Superior temporal gyrus (tissue), 1 donor: ENCODE measurements around the gene PLAGL2.

ENCODE experiments used
- DNase-seq: peaks from one replicate; pipeline ENCODE4 v3.0.0-alpha.2; 2016; ENCODE audit errors: extremely low spot score

The PLAGL2 gene

DNA sequence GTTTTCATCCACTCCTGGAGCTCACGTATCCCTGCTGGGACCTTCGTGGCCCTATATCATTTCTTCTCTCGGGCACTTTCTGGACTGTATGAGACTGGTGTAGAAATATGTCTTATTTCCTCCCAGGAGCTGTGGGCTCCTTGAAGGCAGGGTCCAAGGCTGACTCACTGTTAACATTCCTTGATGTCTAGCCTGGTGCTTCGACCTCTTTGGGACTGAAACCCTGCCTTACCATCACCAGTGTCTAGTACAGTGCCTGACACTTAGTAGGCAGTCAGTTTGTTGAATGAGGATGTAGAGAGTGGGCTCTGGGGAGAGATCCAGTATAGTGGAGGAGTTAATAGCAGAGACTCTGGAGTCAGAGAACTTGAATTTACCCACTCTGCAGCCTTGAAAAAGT is 23.7 kb upstream of the PLAGL2 start:
- DNase-seq = no peak

DNA sequence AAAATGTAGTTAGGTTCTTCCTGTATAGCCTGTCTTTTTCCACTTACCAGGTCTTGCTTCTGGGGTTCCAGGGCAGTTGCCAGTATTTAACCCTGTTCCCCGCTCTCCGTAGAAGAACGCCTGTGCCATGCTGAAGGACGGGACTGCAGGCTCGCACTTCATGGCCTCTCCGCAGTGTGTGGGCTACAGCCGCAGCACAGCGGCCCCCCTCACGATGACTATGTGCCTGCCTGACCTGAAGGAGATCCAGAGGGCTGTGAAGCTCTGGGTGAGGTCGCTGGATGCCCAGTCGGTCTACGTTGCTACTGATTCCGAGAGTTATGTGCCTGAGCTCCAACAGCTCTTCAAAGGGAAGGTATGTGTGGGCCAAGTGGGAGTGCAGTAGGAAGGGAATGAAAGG is 23.2 kb upstream of the PLAGL2 start:
- DNase-seq = no peak

DNA sequence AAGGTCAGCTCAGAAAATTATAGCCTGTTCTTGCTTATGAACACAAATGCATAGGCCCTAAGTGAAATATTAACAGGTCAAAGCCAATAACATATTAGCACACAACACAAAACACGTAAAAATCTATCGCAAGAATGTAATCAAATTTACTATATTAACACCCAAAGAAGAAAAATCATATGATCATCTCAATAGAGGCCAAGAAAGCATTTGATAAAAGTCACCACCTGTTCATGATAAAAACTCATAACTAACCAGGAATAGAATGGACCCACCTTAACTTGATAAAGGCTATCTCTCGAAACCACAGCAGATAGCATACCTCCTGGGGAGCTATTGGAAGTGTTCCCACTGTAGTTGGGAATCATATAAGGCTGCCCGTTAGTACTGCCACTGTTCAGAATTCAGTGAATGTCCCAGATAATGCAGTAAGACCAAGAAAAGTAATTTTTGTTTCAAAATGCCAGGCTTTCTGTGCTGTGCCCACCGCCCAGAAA is 21.8 kb upstream of the PLAGL2 start:
- no peak for DNase-seq

DNA sequence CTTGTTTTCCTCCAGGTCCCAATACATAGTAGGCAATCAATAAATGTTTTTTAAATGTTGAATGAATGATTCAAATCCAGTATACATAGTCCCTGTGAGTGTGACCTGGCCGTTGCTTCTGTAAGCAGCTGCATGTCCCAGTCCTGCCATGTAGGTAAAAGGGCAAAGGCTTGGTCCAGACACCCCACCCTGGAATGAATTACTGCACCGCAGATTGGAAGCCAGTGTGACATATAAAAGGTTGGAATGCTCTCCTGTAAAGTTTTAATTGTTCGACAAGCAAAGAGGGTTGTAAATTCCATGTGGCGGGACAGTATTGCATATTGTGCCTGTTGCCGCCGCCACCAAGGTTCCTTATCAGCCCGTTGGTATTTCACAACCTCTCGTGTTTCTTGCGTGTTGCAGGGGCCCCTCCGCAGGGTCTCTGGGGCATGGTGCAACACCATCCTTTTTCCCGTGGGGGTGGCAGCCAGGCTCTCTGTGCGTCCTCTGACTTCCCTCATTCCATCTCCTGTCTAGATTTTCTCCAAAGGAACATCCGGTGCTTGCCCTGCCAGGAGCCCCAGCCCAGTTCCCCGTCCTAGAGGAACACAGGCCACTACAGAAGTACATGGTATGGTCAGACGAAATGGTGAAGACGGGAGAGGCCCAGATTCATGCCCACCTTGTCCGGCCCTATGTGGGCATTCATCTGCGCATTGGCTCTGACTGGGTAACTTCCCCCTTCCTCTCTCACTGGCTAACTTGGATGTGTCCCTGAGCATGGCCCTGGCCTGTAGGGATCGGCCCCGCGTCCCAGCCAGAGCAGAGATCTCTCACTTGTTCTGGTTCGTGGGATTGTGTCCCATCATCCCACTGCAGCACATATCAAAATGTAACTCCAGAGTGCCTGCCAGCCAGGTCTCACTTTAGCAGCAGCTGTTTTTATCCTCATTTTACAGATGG is 20.5 kb upstream of the PLAGL2 start:
- no peak for DNase-seq

DNA sequence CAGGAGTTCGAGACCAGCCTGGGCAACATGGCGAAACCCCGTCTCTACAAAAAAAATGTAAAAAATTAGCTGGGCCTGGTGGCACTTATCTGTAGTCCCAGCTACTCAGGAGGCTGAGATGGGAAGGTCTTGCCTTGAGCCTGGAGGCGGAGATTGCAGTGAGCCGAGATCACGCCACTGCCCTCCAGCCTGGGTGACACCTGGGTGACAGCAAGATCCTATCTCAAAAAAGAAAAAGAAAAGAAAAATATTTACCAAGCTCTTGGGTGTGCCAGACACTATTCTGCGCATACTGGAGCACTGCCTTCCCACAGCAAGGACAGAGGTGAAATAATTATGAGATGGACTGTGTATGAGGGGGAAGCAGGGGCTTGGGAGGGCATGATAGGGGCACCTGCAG is 19.8 kb upstream of the PLAGL2 start:
- no peak for DNase-seq

DNA sequence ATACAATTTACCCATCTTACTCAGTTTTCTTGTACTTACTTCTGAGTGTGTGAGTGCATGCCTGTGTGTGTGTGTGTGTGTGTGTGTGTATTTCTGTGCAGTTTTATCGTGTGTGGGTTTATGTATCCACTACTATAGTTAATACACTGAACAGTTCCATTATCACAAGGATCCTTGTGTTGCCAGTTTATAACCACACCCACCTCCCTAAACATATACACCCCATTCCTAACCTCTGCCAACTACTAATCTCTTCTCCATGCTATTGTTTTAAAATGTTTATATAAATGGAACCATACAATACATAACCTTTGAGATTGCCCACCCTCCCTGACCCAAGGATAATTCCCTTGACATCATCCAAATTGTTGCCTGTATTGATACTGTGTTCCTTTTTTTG is 18.8 kb upstream of the PLAGL2 start:
- DNase-seq = no peak

DNA sequence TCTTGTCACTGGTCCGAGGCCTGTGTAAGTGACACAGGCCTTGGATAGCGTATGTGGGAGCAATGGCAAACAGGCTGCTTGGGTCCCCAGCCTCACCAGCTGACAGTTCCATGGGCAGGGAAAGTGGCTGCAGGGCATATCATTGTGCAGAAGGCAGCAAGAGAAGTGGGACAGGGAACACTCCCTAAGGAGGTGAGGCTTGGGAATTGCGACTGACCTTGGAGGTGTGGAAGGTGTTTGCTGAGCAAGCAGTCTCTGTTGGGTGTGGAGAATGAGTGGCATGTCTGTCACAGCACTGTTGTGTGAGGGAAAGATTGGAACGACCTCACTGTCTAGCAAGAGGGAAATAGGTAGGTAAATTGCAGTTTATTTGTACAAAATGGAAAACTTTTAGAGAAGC is 16.9 kb upstream of the PLAGL2 start:
- no peak for DNase-seq

DNA sequence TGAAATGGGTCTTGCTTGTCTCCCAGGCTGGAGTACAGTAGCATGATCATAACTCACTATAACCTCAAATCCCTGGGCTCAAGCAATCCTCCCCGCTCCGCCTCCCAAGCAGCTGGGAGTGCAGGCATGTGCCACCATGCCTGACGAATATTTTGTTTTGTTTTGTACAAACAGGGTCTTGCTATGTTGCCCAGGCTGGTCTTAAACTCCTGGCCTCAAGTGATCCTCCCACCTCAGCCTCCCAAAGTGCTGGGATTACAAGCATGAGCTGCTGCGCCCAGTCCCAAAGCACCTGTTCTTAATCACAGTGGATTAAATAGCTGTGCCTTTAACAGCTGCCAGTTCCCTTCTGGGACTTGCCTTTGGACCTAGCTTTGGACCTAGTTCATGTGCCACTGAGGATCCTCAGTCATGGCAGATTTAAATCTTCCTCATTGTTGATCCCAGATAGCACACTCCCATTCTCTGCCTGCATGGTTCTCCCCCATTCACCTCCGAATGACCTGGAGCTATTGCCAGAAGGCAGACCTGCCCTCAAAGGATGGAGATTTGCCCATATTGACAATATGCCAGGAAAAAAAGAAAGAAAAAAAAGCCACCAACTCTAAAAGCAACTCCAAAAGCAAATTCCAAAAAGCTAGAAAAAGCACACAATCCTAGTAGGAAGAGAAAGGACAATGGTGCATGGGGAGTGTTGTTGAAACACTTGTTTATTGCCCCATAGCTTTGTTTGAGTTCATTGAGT is 10.8 kb upstream of the PLAGL2 start:
- no peak for DNase-seq

DNA sequence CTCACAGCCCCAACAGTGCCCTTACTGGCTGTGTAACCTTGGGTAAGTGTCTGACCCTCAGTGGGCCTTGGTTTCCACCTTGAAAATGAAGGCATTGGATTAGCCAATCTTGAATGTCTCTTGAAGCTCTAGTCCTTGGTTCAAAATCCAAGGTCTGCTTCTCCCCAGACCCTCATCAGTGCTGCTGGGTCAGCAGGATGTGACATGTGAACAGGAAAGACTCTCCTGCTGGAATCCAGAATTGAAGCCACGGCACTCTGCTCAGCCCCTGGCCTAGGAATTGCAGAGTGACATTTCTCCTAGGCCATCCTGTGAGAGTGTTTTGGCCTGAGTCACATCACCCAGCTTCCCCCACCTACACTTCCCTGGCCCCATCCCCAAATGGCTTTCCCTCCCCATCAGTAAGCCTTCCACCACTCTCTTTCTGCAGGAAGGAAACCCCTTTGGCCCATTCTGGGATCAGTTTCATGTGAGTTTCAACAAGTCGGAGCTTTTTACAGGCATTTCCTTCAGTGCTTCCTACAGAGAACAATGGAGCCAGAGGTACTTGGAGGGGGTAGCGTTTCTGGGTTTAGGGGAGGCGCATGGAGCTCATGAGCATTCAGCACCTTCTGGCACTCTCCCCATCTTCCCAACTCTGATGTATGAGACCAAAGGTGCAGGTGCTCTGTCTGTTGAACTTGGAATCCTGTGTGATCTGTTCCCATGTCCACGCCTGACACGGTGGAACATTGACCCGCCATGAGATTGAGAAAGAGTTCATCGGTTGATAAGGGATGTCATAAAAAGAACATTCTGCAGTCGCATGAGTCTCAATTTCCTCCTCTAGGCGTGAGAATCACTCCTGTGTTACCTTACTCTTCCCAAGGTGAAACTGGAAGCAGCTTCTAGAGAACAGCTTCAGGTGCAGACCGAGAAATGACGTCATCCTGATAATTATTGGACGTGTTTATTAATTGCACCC is 8.9 kb upstream of the PLAGL2 start:
- DNase-seq = no peak

DNA sequence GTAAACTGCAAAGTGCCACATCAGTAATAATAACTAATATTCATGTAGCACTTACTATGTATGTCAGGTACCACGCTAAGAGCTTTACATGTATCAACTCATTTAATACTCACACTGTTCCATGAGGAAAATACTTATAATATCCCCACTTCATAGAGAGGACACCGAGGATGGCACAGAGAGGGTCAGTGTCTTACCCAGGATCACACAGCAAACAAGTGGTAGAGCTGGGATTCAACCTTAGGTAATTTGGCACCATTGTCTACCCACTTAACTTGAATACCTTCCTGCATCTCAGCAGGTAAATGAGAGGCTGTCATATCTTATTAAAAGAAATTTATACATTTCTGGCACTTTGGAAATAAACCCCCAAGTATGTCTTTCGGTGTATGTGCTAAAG is 8.2 kb upstream of the PLAGL2 start:
- no peak for DNase-seq

DNA sequence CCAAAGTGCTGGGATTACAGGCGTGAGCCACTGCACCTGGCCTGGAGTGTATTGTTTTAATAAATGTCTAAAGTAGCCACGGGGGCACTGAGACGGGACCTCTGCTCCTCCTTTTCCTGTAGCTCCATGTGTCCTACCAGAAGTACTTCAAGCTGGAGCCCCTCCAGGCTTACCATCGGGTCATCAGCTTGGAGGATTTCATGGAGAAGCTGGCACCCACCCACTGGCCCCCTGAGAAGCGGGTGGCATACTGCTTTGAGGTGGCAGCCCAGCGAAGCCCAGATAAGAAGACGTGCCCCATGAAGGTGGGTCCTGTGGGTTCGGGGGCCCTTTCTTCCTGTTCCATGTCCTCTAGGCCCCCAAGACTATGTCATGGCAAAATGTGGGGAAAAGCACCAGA is 7.6 kb upstream of the PLAGL2 start:
- no peak for DNase-seq

DNA sequence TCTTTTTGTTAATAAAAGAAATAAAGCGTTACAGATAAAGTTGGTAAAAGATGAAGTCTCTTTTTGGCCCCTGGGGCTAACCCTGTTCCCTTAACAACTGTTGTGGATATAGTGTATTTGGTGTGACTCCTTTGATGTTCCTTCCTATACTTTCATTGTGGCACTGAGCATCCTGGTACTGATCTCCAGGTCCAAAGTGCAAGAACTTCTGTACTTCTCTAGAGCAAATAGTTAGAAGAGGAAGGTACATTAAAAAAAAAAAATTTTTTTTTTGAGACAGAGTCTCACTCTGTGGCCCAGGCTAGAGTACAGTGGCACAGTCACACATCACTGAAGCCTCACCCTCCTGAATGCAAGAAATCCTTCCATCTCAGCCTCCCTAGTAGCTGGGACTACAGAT is 6.3 kb upstream of the PLAGL2 start:
- DNase-seq = no peak

DNA sequence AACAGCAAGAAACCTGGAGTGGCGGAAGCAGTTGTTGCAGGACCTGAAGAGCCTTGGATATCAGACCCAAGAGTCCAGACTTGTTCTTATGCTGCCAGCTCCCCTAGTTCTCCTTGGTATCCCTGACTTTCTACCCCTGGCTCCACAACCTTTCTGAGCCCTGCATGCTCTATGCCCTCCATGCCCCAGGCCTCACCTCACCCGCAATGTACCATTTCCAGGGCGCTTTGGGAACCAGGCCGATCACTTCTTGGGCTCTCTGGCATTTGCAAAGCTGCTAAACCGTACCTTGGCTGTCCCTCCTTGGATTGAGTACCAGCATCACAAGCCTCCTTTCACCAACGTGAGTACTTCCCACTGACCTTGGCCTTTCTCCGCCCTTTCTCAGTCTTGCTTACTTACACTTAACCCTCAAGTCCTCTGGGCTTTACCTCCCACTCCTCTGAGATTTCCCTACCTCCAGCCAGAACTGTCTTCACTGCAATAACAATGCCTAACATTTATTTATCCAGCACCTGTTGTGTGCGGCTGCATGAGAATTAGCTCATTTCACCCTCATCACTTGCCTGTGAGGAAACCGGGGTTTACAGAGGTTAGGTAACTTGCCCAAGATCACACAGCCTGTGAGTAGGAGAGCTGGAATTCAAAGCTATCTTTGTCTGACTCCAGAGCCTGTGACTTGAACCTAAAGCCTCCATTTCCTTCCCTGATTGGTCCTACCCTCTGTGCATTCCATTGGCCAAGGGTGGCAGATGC is 2.5 kb upstream of the PLAGL2 start:
- no peak for DNase-seq

DNA sequence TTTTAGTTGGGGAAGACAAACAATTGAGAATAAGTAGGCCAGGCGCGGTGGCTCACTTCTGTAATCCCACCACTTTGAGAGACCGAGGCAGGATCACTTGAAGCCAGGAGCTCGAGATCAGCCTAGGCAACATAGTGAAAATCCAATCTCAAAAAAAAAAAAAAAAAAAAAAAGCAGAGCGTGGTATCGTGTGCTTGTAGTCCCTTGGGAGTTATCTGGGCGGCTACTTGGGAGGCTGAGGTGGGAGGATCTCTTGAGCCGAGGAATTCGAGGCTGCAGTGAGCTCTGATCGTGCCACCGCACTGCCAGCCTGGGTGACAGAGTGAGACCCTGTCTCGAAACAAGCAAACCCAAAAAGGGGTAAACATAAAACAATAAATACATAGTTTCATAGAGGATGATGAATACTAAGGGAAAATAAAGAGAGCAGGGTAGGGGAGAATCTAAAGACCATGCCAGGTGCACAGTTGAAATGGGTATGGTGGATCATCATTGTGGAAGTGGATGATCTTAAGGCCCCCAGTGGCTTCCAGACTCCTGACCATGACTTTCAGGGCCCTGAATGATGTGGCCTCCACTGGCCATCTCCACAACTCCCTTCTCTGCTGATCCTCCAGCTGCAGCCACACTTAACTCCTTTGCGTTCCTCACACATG is 1.1 kb upstream of the PLAGL2 start:
- DNase-seq = no peak

DNA sequence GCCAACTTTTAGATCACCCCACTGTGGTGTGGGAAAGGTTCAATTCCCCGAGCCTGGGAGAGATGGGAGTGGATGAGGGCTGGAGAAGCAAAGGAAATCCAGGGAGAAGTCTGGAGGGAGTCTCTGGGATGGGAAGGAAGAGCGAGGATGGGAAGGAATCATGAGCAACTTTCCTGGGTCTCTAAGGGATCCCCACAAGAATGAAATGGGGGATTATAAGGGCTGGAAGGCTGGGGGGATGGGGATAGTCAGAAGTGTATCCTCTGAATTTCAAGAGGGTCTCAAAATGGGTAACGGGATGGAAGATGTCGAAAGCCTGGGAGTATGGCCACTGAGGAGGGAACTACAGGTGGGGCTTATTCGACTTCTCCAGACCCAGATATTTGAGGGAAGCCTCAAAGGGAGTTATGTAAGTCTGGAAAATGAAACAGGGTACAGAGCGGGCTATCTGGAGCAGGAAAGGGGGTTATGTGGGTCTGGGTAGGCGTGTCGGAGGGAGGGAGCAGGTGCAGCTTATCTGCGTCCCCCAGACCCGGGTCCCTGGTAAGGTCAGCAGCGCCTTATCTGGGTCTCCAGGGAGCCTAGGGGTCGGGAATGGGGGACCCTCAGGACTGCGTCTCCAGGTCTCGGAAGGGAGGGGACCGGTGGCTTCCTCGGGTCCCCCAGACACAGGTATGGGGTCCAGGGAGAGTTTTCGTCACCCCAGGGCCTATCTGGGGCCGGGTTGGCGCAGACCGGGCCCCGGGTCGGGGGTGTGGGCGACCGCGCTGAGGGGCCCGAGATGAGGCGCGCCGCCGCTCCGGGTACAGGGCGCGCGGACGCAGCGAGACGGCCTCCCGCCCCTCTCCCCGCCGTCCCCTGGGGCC is 550 bp downstream of the PLAGL2 start:
- no peak for DNase-seq

DNA sequence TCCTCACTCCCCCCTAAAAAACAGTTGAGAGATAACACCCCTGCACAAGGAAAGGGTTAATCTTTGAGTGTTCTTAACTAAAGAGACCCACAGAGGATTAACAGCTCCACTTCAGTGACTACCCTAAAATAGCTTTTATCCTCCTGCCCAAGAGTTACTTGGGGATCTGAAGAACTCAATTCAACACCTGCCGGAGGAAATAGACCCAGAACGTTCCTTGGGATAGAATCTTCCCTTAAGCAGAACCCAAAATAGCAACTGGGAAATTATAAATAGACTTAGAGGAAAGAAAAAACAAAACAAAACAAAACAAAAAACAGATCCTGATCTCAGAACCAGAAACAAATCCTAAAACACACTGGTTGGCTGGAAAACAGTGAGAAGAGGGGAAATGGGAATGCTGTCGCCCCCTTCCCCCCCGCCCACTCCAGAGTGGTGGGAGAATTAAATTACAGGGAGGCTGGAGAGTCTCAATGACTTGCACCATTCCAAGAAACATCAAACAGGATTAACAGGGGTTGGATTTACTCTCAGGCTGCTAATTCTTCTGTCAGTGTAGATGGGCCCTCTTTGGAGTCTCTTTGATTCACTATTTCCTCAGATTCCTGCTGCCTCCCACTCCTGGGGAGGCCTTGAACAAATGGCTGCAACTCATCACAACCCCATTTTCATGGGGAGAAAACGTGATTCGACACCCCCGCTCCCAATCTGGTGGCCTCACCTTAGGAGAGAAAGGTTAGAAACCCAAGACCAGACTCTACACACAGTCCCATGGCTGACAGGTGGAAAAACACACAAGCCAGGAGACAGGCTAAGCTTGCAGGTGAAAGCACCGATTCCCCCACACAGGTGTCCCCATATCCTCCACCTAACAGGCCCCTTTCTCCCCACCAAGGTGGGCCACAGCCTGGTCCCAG is 1.4 kb downstream of the PLAGL2 start:
- no peak for DNase-seq

DNA sequence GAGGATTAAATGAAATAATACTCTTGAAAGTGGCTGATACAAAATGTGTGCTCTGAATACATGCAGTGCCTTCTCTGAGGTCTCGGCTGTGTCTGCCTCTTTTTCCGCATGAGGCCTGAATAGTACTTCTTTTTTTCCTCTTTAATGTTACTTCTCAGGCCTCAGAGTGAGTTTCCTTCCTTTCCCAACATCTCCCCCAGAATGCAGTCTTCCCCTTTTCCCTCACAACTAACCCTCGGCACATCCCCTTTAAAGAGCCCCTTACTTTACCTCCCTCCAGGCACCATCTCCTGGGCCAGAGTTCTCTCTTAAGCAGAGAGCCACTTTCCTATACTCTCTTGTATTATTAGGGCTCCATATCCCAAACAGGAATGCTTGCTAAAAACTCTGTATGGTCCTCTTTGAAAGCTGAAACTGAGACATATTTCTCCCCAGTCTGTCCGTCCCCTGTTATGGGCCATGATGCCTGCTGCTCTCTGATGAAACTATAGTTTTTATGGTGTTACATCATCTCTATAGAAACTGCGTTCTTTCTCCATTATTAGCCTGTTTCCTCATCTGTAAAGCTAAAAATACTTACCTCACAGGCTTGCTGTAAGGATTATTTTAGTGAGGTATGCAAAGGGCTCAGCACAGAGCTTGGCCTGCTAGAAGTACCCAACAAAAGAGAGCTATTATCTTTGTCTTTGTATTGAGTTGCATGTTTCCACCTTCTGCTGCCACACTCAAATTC is 2.3 kb downstream of the PLAGL2 start:
- DNase-seq = peak; percentile 11
